ENCODE measurements around the gene SFT2D3. TPM values are rescaled to one million over a fixed set of nuclear protein-coding genes. Genes with fewer than 3 reads are reported as not detected.

SFT2D3 gene
- total RNA-seq, 1 donor from 2014 or later, result 5.9 TPM

DNA sequence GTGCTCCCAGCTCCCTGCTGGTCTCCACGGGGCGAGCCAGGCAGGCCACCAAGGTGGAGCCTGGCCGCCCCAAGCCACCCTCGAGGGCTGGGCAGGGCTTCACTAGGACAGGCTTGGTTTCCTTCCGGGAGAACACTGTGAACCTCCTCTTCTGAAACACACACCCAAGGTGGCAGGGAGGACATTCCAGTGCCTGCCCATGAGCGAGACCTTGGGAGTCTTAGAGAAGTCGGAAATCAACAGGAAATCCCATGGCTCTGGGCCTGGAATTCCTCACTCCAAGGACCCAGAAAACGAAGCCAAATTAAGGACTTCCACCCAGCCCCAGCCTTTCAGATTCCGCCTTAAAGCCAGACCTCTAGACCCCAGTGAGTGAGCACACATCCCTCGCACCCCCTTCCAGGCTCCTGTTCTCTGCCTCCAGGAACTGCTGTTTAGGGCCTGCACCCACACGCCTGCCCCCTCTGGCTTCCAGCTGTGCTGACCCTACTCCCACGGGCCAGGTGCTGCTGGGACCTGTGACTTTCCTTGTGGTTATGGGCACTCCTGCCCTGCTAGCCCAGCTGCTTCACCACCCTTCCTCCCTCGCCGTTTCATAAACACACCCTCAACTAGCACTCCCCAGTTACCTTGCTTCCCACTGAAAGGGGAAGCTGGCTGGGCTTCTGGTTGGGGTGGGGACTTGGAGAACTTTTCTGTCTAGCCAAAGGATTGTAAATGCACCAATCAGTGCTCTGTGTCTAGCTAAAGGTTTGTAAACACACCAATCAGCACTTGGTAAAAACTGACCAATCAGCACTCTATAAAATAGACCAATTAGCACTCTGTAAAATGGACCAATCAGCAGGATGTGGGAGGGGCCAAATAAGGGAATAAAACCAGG is 41.6 kb upstream of the SFT2D3 start:
- peaks cover 29% of the 10 kb centered on the region for H3K27me3 Mint-ChIP-seq (ENCODE audit: low read depth)
- H3K9me3 Mint-ChIP-seq, result no peaks in the 10 kb centered on the region
- peaks cover 3% of the 10 kb centered on the region for H3K4me1 Mint-ChIP-seq (ENCODE audit: low read depth)
- no peak for DNase-seq (ENCODE audit: low spot score)
- H3K36me3 Mint-ChIP-seq (ENCODE audit: low read depth), result no peaks in the 10 kb centered on the region
- intact Hi-C loops (cut with micrococcal nuclease), result no loop called here
- no peak overlapping the region for H3K4me3 Mint-ChIP-seq (ENCODE audit: low read depth)
- no peak overlapping the region for H3K27ac Mint-ChIP-seq

- Mint-ChIP-seq H3K4me1 (ENCODE audit: low read depth) (peaks cover 3% of the 10 kb centered on the region), H3K36me3 (ENCODE audit: low read depth) (no peaks in the 10 kb centered on the region), H3K27me3 (ENCODE audit: low read depth) (peaks cover 35% of the 10 kb centered on the region), H3K4me3 (ENCODE audit: low read depth) (no peak overlapping the region), H3K9me3 (no peaks in the 10 kb centered on the region), H3K27ac (no peak overlapping the region)
- no peak for DNase-seq (ENCODE audit: low spot score)
- intact Hi-C loops (cut with micrococcal nuclease), result no loop called here
These were observed 41.1 kb upstream of the SFT2D3 start for GRCh38 chr2:127660291-127660578.

GRCh38 chr2:127661072-127661649 is 40.1 kb upstream of the SFT2D3 start:
- no peak overlapping the region for H3K4me3 Mint-ChIP-seq (ENCODE audit: low read depth)
- H3K36me3 Mint-ChIP-seq (ENCODE audit: low read depth), result no peaks in the 10 kb centered on the region
- H3K9me3 Mint-ChIP-seq, result no peaks in the 10 kb centered on the region
- DNase-seq (ENCODE audit: low spot score), result no peak
- peaks cover 3% of the 10 kb centered on the region for H3K4me1 Mint-ChIP-seq (ENCODE audit: low read depth)
- H3K27me3 Mint-ChIP-seq (ENCODE audit: low read depth), result peaks cover 44% of the 10 kb centered on the region
- intact Hi-C loops (cut with micrococcal nuclease), result no loop called here
- no peak overlapping the region for H3K27ac Mint-ChIP-seq

- no peaks in the 10 kb centered on the region for H3K9me3 Mint-ChIP-seq
- peaks cover 3% of the 10 kb centered on the region for H3K4me1 Mint-ChIP-seq (ENCODE audit: low read depth)
- H3K27me3 Mint-ChIP-seq (ENCODE audit: low read depth), result peaks cover 53% of the 10 kb centered on the region
- no peaks in the 10 kb centered on the region for H3K36me3 Mint-ChIP-seq (ENCODE audit: low read depth)
- no peak for DNase-seq (ENCODE audit: low spot score)
- H3K4me3 Mint-ChIP-seq (ENCODE audit: low read depth), result no peak overlapping the region
- H3K27ac Mint-ChIP-seq, result no peak overlapping the region
- intact Hi-C loops (cut with micrococcal nuclease), result no loop called here
These were observed 39.3 kb upstream of the SFT2D3 start for GRCh38 chr2:127661949-127662510.

GRCh38 chr2:127662937-127663565 is 38.2 kb upstream of the SFT2D3 start:
- Mint-ChIP-seq H3K27ac (no peak overlapping the region), H3K4me1 (ENCODE audit: low read depth) (peaks cover 3% of the 10 kb centered on the region), H3K36me3 (ENCODE audit: low read depth) (no peaks in the 10 kb centered on the region), H3K9me3 (no peaks in the 10 kb centered on the region), H3K27me3 (ENCODE audit: low read depth) (peaks cover 58% of the 10 kb centered on the region), H3K4me3 (ENCODE audit: low read depth) (no peak overlapping the region)
- no peak for DNase-seq (ENCODE audit: low spot score)
- intact Hi-C loops (cut with micrococcal nuclease), result no loop called here

- peaks cover 58% of the 10 kb centered on the region for H3K27me3 Mint-ChIP-seq (ENCODE audit: low read depth)
These were observed 37.7 kb upstream of the SFT2D3 start for GRCh38 chr2:127663566-127664064.

DNA sequence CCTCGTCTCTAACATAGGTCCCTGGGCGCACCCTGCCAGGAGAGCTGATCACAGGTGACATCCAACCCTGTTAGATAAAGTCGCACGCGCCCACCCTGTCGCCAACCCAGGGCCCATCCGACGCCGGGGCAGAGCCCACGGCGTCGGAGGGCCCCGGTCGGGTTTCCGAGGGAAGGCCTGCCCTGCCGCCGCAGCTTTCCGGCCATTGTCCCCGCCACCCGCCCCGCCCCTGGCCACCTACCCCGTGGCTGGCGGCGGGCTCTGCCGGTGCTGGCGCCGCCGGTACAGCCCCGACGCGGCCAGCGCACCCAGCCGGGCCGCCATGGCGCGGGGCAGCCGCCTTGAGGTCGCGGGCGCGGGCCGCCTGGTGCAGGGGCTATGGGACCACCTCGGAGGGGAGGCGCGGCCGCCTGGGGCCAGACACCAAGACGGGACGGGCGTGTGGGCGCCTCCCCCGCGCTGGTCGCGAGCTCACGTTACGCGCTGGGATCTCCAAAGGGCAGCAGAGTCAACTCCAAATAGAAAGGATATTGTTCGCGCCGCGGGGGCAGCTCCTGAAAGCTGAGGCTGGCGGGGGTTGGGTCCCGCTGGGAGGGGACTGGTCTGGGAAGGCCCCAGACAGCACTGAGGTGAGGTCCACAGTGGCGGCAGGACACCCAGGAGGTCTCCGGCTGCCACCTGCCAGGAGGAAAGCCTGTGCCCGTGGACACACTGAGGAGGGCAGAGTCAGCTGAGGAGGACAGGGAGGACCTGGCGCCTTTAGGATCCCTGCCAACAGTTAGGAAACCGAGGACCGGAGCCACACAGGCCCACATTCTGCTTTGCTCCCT is 37.0 kb upstream of the SFT2D3 start:
- Mint-ChIP-seq H3K36me3 (ENCODE audit: low read depth) (no peaks in the 10 kb centered on the region), H3K4me1 (ENCODE audit: low read depth) (peaks cover 3% of the 10 kb centered on the region), H3K9me3 (no peaks in the 10 kb centered on the region), H3K27ac (no peak overlapping the region), H3K27me3 (ENCODE audit: low read depth) (peaks cover 62% of the 10 kb centered on the region), H3K4me3 (ENCODE audit: low read depth) (no peak overlapping the region)
- intact Hi-C loops (cut with micrococcal nuclease), result no loop called here
- no peak for DNase-seq (ENCODE audit: low spot score)

More at GRCh38 chr2:127663566-127664064, 37.7 kb upstream of the SFT2D3 start:
- H3K4me3 Mint-ChIP-seq (ENCODE audit: low read depth), result no peak overlapping the region
- H3K9me3 Mint-ChIP-seq, result no peaks in the 10 kb centered on the region
- peaks cover 3% of the 10 kb centered on the region for H3K4me1 Mint-ChIP-seq (ENCODE audit: low read depth)
- no peaks in the 10 kb centered on the region for H3K36me3 Mint-ChIP-seq (ENCODE audit: low read depth)
- no peak overlapping the region for H3K27ac Mint-ChIP-seq
- no peak for DNase-seq (ENCODE audit: low spot score)
- intact Hi-C loops (cut with micrococcal nuclease), result no loop called here

DNA sequence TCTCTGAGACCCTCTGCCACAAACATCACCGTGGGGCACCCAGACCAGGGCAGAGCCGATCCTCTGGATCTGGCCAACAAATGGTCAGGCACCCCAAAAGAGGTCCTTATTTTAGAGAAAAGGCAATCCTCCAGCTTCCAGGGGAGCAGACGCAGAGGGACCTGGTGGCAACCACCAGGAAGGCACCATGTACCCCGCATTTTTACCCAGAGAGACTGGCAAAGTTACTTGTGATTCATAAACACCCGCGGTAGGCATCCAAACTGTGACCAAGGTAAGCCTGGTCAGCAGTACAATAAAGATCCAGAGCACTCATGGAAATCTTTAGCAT is 36.4 kb upstream of the SFT2D3 start:
- intact Hi-C loops (cut with micrococcal nuclease), result no loop called here
- no peak for DNase-seq (ENCODE audit: low spot score)
- Mint-ChIP-seq H3K36me3 (ENCODE audit: low read depth) (no peaks in the 10 kb centered on the region), H3K4me1 (ENCODE audit: low read depth) (peaks cover 1% of the 10 kb centered on the region), H3K9me3 (no peaks in the 10 kb centered on the region), H3K27ac (no peak overlapping the region), H3K27me3 (ENCODE audit: low read depth) (peaks cover 65% of the 10 kb centered on the region), H3K4me3 (ENCODE audit: low read depth) (no peak overlapping the region)

DNA sequence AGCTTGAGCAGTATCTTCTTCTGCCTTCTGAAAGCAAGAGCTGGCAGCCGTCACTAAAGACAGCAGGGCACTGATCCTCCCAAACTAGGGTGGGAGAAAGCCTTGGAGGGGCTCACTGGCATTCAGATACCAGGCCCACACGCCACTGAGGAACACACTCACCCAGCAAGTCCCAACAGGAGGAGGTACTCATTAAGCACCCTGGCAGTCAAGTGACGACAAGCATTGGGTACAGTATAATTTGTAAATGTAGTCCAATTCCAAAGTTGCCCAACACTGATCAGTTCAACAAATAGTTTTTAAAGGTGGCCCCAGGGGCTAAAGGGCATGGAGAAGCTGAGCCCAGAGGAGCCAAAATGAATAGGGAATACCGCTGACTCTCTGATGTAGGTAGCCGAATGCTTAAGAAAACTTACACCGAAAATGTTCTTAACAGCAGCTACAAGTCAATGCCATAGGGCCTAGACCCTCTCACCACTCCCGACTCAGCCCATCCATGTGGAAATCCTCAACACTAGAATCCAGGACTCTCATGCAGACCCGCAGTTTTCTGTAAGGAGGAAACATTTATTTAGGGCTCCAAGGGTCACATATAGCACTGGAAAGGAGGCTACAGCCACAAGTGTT is 35.9 kb upstream of the SFT2D3 start:
- Mint-ChIP-seq H3K27ac (no peak overlapping the region), H3K36me3 (ENCODE audit: low read depth) (no peaks in the 10 kb centered on the region), H3K27me3 (ENCODE audit: low read depth) (peaks cover 67% of the 10 kb centered on the region), H3K4me1 (ENCODE audit: low read depth) (no peaks in the 10 kb centered on the region), H3K9me3 (no peaks in the 10 kb centered on the region), H3K4me3 (ENCODE audit: low read depth) (no peak overlapping the region)
- DNase-seq (ENCODE audit: low spot score), result no peak
- intact Hi-C loops (cut with micrococcal nuclease), result no loop called here

DNA sequence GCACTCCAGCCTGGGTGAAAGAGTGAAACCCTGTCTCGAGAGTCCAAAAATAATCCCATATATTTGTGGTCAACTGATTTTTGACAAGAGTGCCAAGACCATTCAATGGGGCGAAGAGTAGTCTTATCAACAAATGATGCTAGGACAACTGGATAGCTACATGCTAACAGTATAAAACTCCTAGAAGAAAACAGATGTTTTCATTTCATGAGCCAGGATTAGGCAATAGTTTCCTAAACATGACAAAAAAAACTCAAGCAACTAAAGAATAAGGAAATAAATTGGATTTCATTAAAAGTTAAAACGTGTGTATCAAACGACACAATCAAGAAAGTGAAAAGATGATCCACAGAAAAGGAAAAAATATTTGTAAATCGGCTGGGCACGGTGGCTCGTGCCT is 32.2 kb upstream of the SFT2D3 start:
- Mint-ChIP-seq H3K4me3 (ENCODE audit: low read depth) (no peak overlapping the region), H3K27me3 (ENCODE audit: low read depth) (peaks cover 70% of the 10 kb centered on the region), H3K36me3 (ENCODE audit: low read depth) (no peaks in the 10 kb centered on the region), H3K4me1 (ENCODE audit: low read depth) (no peaks in the 10 kb centered on the region), H3K27ac (no peak overlapping the region), H3K9me3 (no peaks in the 10 kb centered on the region)
- no peak for DNase-seq (ENCODE audit: low spot score)
- intact Hi-C loops (cut with micrococcal nuclease), result no loop called here

- Mint-ChIP-seq H3K4me3 (ENCODE audit: low read depth) (no peak overlapping the region), H3K27me3 (ENCODE audit: low read depth) (peaks cover 65% of the 10 kb centered on the region), H3K27ac (no peak overlapping the region), H3K36me3 (ENCODE audit: low read depth) (no peaks in the 10 kb centered on the region), H3K4me1 (ENCODE audit: low read depth) (peaks cover 3% of the 10 kb centered on the region), H3K9me3 (no peaks in the 10 kb centered on the region)
- intact Hi-C loops (cut with micrococcal nuclease), result no loop called here
- DNase-seq (ENCODE audit: low spot score), result no peak
These were observed 31.0 kb upstream of the SFT2D3 start for GRCh38 chr2:127670055-127670956.
